Measurements from ENCODE around the gene XRCC3. TPM values are rescaled to one million over a fixed set of nuclear protein-coding genes. Genes with fewer than 3 reads are reported as not detected.
"Not testable (repeated sequence)": the region's sequence is repeated elsewhere in the genome, so short reads cannot be mapped to it uniquely, and the experiment has no call there.

The XRCC3 gene
- polyA plus RNA-seq, 3 donors: 13.1 to 19.2 (median 15.5) TPM

- DNase-seq (ENCODE audit: extremely low read depth in 1 of 11, low read depth in 9 of 11, low spot score in 4 of 11): no peak
These were observed 59.1 kb downstream of the XRCC3 start for GRCh38 chr14:103656031-103656755.

GRCh38 chr14:103654619-103655018 lies 60.6 kb downstream of the XRCC3 start:
- DNase-seq (ENCODE audit: extremely low read depth in 1 of 11, low read depth in 9 of 11, low spot score in 4 of 11): no peak

DNA sequence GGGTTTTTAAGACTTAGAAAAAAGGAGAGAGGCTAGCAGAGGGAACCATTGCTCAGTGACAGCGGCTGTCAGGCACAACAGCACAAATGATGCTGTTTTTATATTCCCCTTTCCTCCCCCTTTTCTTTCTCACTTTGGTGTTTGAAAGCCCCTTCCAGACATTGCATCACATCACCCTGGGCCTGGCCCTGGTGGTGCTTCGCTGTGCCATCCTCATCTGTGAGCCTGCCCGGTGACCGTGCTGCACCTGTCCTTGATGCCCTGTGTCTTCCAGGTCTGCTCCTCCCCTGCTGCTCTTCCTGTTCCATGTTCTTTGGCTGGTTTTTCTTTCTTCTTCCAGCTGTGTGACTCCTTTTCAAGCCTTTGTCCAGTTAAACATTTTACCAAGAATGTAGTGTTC lies 61.4 kb downstream of the XRCC3 start:
- DNase-seq (ENCODE audit: extremely low read depth in 1 of 11, low read depth in 9 of 11, low spot score in 4 of 11): no peak

DNA sequence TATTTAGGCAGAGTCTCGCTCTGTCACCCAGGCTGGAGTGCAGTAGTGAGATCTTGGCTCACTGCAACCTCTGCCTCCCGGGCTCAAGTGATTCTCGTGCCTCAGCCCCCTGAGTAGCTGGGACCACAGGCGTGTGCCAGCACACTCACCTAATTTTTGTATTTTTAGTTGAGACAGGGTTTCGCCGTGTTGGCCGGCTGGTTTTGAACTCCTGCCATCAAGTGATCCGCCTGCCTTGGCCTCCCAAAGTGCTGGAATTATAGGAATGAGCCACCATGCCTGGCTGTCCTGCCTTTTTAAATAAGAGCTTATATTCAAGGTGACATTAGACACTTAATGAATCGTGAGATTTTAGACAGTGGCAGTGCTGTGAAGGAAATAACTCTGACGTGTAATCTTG lies 61.9 kb downstream of the XRCC3 start:
- not testable (repeated sequence) for DNase-seq (ENCODE audit: extremely low read depth in 1 of 11, low read depth in 9 of 11, low spot score in 4 of 11)

- no peak for DNase-seq (ENCODE audit: extremely low read depth in 1 of 11, low read depth in 9 of 11, low spot score in 4 of 11)
These were observed 62.4 kb downstream of the XRCC3 start for GRCh38 chr14:103652806-103653205.

GRCh38 chr14:103651585-103651984 lies 63.7 kb downstream of the XRCC3 start:
- no peak for DNase-seq (ENCODE audit: extremely low read depth in 1 of 11, low read depth in 9 of 11, low spot score in 4 of 11)

DNA sequence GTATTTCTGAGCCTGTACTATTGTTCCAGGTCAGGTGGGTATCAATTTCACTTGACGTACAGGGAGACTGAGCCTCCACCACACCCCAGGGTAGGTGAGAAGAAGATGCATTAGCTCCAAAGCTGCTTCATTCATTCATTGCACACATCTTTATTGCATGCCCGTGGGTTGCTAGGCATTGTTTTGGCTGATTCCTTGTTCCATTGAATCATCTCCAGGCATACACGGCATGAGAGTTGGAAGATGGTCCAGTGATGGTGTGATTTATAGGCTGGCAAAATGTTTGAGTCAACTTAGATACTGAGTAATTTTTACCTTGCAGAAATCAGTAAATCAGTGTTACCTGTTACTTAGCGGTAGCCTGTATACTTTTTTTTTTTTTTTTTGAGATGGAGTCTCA lies 65.0 kb downstream of the XRCC3 start:
- no peak for DNase-seq (ENCODE audit: extremely low read depth in 1 of 11, low read depth in 9 of 11, low spot score in 4 of 11)

DNA sequence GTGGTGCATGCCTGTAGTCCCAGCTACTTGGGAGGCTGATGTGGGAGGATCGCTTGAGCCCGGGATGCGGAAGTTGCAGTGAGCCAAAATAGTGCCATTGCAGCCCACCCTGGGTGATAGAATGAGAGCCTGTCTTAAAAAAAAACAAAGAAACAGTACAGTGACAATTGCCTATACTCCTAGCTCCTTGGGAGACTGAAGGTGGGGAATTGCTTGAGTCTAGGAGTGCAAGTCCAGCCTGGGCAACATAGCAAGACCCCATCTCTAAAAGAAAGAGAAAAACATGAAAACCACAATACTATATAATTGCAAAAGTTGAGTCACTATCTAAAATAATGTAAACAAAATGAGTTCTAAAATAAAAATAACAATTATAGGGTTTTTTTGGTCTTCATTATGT lies 66.2 kb downstream of the XRCC3 start:
- no peak for DNase-seq (ENCODE audit: extremely low read depth in 1 of 11, low read depth in 9 of 11, low spot score in 4 of 11)

Other genes with a start within 250 kb of the XRCC3 start
- gene CKB, start 192.6 kb downstream of the XRCC3 start, polyA plus RNA-seq (ENCODE audit: insufficient read length in 3 of 3): 100 to 1,000 TPM; 139 to 174 (median 151) TPM
- 1 to 10 TPM; 4.9 to 9.3 (median 7.9) TPM for gene TRMT61A, start 186.3 kb downstream of the XRCC3 start, polyA plus RNA-seq (ENCODE audit: insufficient read length in 3 of 3)
- gene BAG5, start 152.8 kb downstream of the XRCC3 start, polyA plus RNA-seq (ENCODE audit: insufficient read length in 3 of 3): 10 to 100 TPM; 29.4 to 34.2 (median 30.4) TPM
- 10 to 100 TPM; 39.7 to 41.6 (median 40.5) TPM for gene COA8, start 152.5 kb downstream of the XRCC3 start, polyA plus RNA-seq (ENCODE audit: insufficient read length in 3 of 3)
- 100 to 1,000 TPM in 2 of 3 donors, 10 to 100 TPM in 1; 89.5 to 156 (median 107) TPM for gene KLC1, start 86.2 kb downstream of the XRCC3 start, polyA plus RNA-seq (ENCODE audit: insufficient read length in 3 of 3)
- gene ZFYVE21, start 359 bp upstream of the XRCC3 start, polyA plus RNA-seq (ENCODE audit: insufficient read length in 3 of 3): 10 to 100 TPM; 50.5 to 57.5 (median 55.3) TPM
- 10 to 100 TPM; 29.8 to 47.6 (median 31.2) TPM for gene PPP1R13B, start 132.1 kb upstream of the XRCC3 start, polyA plus RNA-seq (ENCODE audit: insufficient read length in 3 of 3)
- gene TDRD9, start 213.0 kb upstream of the XRCC3 start, polyA plus RNA-seq (ENCODE audit: insufficient read length in 3 of 3): 1 to 10 TPM; 1.9 to 7.3 (median 3.8) TPM
- gene RD3L, start 227.1 kb upstream of the XRCC3 start, polyA plus RNA-seq (ENCODE audit: insufficient read length in 3 of 3): not detected

All from renal cortex interstitium (tissue), 11 donors.